ENCODE data around the gene AGAP1. TPM values are rescaled to one million over a fixed set of nuclear protein-coding genes. Genes with fewer than 3 reads are reported as not detected.

Gene AGAP1
- total and polyA plus RNA-seq, 2 donors (not counting 3 experiments of a cell fraction or from before 2014, with no cell fraction given) = 10.2 to 20.9 TPM

- H3K27me3 ChIP-seq (ENCODE audit: control insufficient read depth in 2 of 2, insufficient read depth in 2 of 2, low read length in 2 of 2) = no peaks in the 10 kb centered on the region
- H3K9me3 ChIP-seq (replicated peaks; ENCODE audit: control insufficient read depth, insufficient read depth, low read length) = no peaks in the 10 kb centered on the region
- FAIRE-seq (no peak), DNase-seq (ENCODE audit: low read depth, low spot score) (no peak)
- H3K27ac ChIP-seq (ENCODE audit: insufficient read depth, low read depth, low read length) = peak overlapping the region; percentile 98
- H3K4me3 ChIP-seq (replicated peaks in 1 of 3; ENCODE audit: insufficient read depth in 1 of 3, low read depth in 1 of 3, low read length in 3 of 3) = no peak overlapping the region
- peaks cover 48% of the 10 kb centered on the region for H3K4me1 ChIP-seq (ENCODE audit: control insufficient read depth, extremely low read depth, insufficient read depth, low read length)
- H3K36me3 ChIP-seq (ENCODE audit: control insufficient read depth in 2 of 2, extremely low read depth in 1 of 2, insufficient read depth in 2 of 2, low read length in 2 of 2) = no peaks in the 10 kb centered on the region
- H3K79me2 ChIP-seq (ENCODE audit: control insufficient read depth, insufficient read depth, low read length) = no peaks in the 10 kb centered on the region
- no peaks in the 10 kb centered on the region for H3K9me1 ChIP-seq (replicated peaks; ENCODE audit: control insufficient read depth, extremely low read depth, insufficient read depth, low read length)
- intact Hi-C loops (cut with micrococcal nuclease) = loop anchor here (2.0 kb wide), 3 partner anchors 39 to 307 kb away; partner anchors contain the start of gene GBX2
- dilution Hi-C loops (cut with MboI; ENCODE audit: extremely low pct_ligation_motif_present, low sequenced_read_pairs) = no loop called here
- H4K20me1 ChIP-seq (replicated peaks; ENCODE audit: control insufficient read depth, extremely low read depth, insufficient read depth, low read length) = no peaks in the 10 kb centered on the region
- ChIA-PET POLR2A (interaction anchor here (1.4 kb wide), 1 partner anchor 318 kb away, joined by 4 read pairs; no protein-coding TSS in a partner anchor), CTCF (interaction anchor here (2.7 kb wide), 1 partner anchor 82 kb away, joined by 12 read pairs; no protein-coding TSS in a partner anchor)
- no TSS peak for BruUV-seq (replicated peaks)
- no peak for TF ChIP-seq EZH2 (IDR thresholded peaks at IDR 0.05; ENCODE audit: borderline replicate concordance, low read depth, low read length, severe bottlenecking)
- no peak for TF ChIP-seq CTCF (IDR thresholded peaks at IDR 0.05; ENCODE audit: extremely low read depth in 1 of 2, insufficient read depth in 1 of 2, low read depth in 1 of 2, low read length in 2 of 2)
- TF ChIP-seq JUN (IDR thresholded peaks at IDR 0.05; ENCODE audit: borderline replicate concordance, insufficient read depth, insufficient read length, low read depth) = no peak
- no peak for TF ChIP-seq MYC (IDR thresholded peaks at IDR 0.05; ENCODE audit: low read depth, low read length)
- TF ChIP-seq POLR2A (IDR thresholded peaks at IDR 0.05; ENCODE audit: low read depth, low read length) = no peak
- TF ChIP-seq MAX (IDR thresholded peaks at IDR 0.05; ENCODE audit: insufficient read depth, insufficient read length) = no peak
- no peak for TF ChIP-seq POLR2AphosphoS5 (IDR thresholded peaks at IDR 0.05; ENCODE audit: insufficient read depth, low read depth, low read length)
- TF ChIP-seq GATA2 (IDR thresholded peaks at IDR 0.05; ENCODE audit: insufficient read depth, insufficient read length, low read depth, low read length) = no peak
- no peak for TF ChIP-seq FOS (IDR thresholded peaks at IDR 0.05; ENCODE audit: borderline replicate concordance, insufficient read depth, low read length)
- peak overlapping the region; percentile 86 for H3K4me2 ChIP-seq (ENCODE audit: insufficient read depth, low read length)
- no peak overlapping the region for H3K9ac ChIP-seq (replicated peaks; ENCODE audit: extremely low read depth, insufficient read depth, low read length)
- H2AFZ ChIP-seq (ENCODE audit: low read depth, low read length) = no peak overlapping the region
Observed at GRCh38 chr2:235861383-235861782, 367.5 kb downstream of the AGAP1 start.

All from endothelial cell of umbilical vein (primary cell).